Stimulated activated CD4-positive, alpha-beta T cell treated with anti-CD3 and anti-CD28 coated beads, Interleukin-4, amount 100 ng/mL, for 48 hours (primary cell): ENCODE data around the gene C1QBP.
"Not testable (repeated sequence)": the region's sequence is repeated elsewhere in the genome, so short reads cannot be mapped to it uniquely, and the experiment has no call there.

ENCODE experiments used
- DNase-seq, 2 donors: peaks; one replicate each; pipeline ENCODE4 v3.0.0-alpha.2; 2020; ENCODE audit warnings: low read depth in 2 of 2

C1QBP gene

GRCh38 chr17:5431949-5432556, 6.9 kb downstream of the C1QBP start:
- no peak for DNase-seq

- not testable (repeated sequence) for DNase-seq
Measured at GRCh38 chr17:5431234-5431633, 7.7 kb downstream of the C1QBP start.

- DNase-seq, result no peak
Measured at GRCh38 chr17:5430413-5430999, 8.4 kb downstream of the C1QBP start.

GRCh38 chr17:5429191-5429887, 9.6 kb downstream of the C1QBP start:
- no peak for DNase-seq

GRCh38 chr17:5425826-5426225, 13.1 kb downstream of the C1QBP start:
- no peak for DNase-seq

- DNase-seq, result no peak
Measured at GRCh38 chr17:5424909-5425308, 14.0 kb downstream of the C1QBP start.

- DNase-seq, result no peak
Measured at GRCh38 chr17:5422505-5422904, 16.4 kb downstream of the C1QBP start.

- DNase-seq, result peak; percentile 78 to 83
Measured at GRCh38 chr17:5419959-5420653, 18.8 kb downstream of the C1QBP start, which contains the start of gene RPAIN. Gene RPAIN (plus strand): TSS chr17:5420182. CDS start chr17:5420211, 29 bp downstream.

- peak; percentile 90 to 96 for DNase-seq
Measured at GRCh38 chr17:5419356-5419958, 19.5 kb downstream of the C1QBP start, which contains the start of gene NUP88. Gene NUP88 (minus strand): TSS chr17:5419662. CDS start chr17:5419650, 12 bp downstream.

GRCh38 chr17:5418858-5419355, 20.0 kb downstream of the C1QBP start:
- DNase-seq, result peak; percentile 23 to 44

- no peak for DNase-seq
Measured at GRCh38 chr17:5416901-5417300, 22.1 kb downstream of the C1QBP start.

- no peak for DNase-seq
Measured at GRCh38 chr17:5413682-5414081, 25.3 kb downstream of the C1QBP start.

GRCh38 chr17:5410594-5411272, 28.2 kb downstream of the C1QBP start:
- DNase-seq, result no peak

- no peak for DNase-seq
Measured at GRCh38 chr17:5408186-5408585, 30.8 kb downstream of the C1QBP start.

- DNase-seq, result no peak
Measured at GRCh38 chr17:5405400-5405799, 33.6 kb downstream of the C1QBP start.

- no peak for DNase-seq
Measured at GRCh38 chr17:5399767-5400166, 39.2 kb downstream of the C1QBP start.

GRCh38 chr17:5396612-5397011, 42.3 kb downstream of the C1QBP start:
- no peak for DNase-seq

GRCh38 chr17:5391678-5392077, 47.3 kb downstream of the C1QBP start:
- no peak for DNase-seq
